RPMI8226 (cell line): ENCODE data around the gene FALEC.
A peak's percentile ranks its signal among the peaks of the same experiment; 100 is the strongest.

Experiments used
- DNase-seq: peaks from one replicate; pipeline ENCODE4 v3.0.0-alpha.2; 2015

Gene FALEC

DNA sequence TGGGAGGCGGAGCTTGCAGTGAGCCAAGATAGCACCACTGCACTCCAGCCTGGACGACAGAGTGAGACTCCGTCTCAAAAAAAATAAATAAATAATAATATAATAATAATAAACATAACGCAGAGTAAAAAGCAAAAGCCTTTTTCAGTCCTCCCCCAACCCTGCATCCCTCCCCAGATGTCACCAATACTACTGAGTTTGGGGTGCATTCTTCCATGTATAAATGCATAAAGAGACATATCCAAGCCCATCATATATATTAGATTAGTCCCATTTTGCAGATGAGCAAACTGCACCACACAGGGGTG is 32.7 kb downstream of the FALEC start:
- DNase-seq = no peak

DNA sequence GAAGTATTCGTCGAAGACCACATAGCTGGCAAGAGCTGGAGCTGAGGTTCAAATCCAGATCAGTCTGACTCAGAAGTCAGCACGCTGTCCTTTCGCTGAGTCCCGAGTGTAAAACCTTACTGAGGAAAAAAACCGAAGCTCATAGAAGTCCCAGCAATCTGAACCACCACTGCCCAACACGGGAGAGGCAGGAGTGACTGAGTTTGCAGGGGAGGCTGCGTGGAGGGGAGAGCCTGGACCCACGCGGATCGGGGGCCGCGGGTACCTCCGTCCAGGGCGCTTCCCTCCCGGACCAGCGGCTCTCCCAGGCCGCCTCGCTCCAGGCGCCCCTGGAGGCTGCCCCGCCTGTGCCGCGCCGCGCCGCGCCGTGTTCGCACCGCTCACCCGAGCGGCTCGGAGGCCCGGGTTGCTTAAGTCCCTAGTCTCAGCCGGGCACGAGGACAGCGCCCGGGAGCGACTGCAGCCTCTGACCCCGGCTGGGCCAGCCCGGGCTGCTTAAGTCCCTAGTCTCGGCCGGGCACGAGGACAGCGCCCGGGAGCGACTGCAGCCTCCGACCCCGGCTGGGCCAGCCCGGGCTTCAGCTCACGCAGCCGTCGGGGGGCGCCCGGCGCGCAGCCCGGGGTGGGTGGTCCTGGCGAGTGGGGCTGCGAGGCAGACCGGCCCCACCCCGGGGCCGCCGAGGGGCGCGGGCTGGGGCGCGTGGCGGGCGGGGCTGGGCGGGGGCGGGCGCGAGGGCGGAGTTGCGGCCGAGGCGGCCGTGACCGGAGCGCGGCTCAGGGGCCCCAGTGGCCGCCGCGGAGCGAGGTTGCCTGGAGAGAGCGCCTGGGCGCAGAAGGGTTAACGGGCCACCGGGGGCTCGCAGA is 33.3 kb downstream of the FALEC start, which contains the start of gene ADAMTSL4:
Gene ADAMTSL4, plus strand, starts transcription at position 777 of the 864 bp plus-strand sequence. CDS start 2,881 bp downstream, outside the sequence.
- peak; percentile 78 for DNase-seq

DNA sequence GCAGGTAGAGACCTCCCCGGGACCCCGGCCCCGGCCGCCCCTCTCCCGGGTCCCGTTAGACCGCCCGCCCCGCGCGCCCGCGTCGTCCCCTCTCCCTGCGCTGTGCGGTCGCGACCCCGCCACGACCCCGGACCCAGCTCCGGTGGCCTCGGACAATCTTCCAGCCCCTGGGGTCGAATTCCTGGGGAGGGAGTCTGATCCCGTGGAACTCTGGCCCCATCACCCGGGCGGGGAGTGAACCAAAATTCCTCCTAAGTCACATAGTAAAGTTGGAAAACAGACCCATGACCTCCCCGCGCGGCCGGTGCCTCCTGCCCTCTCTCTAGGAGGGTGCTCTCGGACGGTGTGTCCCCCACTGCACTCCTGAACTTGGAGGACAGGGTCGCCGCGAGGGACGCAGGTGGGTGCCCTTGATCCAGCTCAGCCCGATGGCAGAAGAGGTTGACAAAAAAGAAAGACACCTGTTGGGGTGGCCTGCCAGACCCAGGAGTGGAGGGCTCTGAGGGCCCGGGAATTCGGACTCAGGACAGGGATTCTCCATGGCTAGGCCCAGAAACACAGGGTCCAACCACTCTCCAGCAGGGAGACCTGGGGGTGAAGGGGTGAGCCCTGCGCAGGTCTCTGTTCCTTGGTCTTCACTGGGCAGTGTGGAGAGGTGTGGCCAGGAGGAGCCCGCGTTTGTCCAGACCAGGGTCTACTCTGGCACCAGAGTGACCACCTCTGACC is 34.1 kb downstream of the FALEC start:
- no peak for DNase-seq

DNA sequence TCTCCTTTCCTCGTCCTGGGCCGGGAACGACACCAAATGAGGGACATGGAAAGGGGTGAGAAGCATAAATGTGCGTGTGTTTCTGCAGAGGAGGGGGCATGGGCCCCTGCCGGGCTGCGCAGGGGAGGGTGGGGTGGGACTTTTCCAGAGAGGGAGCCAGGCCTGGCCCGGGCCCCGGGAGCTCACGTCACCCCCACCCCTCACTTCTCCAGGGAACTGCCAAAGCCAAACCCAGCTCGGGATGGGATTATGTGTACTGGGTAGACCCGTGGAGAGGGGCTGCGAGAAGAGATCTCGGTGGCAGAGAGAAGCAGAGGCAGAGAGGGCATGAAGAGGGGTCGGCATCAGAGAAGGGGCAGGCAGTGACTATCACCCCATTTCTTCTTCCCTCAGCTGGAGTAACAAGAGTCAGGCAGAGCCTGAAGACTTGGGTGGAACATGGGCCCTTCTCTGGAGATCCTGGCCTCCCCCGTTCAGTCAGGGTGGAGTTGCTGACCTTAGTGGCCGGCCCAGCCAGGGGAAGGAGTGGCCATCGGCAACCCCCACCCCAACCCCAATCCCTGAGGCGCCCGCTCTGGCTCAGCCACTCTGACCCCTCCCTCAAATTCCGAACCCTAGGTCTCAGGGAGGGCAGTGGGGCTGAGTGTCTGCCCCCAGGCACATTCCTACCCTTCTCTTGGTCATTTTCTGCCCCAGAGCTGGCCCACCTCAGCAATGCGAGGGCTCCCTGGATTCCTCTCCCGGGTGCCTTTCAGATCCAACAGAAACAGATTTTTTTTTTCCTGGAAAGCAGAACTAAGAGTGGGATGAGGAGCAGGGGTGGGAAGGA is 34.9 kb downstream of the FALEC start:
- DNase-seq = no peak

DNA sequence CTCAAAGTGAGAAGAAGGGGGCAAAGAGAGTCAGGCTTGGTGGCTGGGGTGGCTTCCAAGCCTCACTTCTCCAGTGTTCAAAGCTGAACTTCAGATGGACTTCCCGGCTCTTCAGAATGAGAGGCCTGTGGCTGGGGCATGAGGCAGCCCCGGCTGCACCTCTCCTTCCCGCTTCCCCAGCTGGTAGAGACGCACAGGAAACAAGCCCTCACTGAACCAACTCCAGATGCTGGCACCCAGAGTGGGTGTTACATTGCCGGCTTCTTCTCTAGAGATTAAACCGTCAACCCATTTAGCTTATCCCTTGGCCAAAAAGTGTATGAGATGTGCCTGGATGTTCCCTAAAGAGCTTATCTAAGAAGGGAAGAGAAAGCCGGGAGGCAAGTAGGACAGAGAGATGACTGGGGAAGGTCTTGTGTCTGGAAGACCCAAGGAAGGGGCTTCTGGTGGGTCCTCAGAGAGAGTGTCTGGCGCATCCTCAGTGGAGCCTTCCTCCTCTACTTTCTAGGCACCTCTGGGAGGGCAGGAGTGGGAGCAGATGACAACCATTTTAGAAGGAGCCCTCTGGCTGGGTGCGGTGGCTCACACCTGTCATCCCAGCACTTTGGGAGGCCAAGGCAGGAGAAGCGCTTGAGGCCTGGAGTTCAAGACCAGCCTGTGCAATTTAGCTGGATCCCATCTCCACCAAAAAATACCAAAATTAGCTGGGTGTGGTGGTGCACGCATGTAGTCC is 35.7 kb downstream of the FALEC start:
- DNase-seq = peak; percentile 2

DNA sequence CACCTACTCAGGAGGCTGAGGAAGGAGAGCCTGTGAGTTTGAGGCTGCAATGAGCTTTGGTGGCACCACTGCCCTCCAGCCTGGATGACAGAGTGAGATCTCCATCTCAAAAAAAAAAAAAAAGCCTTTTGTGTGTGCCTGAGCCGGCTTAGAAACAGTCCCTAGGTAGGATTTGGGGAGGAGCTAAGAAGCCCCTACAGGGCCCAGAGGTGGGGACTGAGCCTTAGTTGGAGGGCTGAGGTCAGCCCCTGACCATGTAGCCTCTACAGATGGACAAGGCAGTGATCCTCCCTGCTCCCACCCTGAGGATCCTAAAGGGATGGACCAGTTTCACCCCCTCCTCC is 36.2 kb downstream of the FALEC start:
- DNase-seq = no peak

DNA sequence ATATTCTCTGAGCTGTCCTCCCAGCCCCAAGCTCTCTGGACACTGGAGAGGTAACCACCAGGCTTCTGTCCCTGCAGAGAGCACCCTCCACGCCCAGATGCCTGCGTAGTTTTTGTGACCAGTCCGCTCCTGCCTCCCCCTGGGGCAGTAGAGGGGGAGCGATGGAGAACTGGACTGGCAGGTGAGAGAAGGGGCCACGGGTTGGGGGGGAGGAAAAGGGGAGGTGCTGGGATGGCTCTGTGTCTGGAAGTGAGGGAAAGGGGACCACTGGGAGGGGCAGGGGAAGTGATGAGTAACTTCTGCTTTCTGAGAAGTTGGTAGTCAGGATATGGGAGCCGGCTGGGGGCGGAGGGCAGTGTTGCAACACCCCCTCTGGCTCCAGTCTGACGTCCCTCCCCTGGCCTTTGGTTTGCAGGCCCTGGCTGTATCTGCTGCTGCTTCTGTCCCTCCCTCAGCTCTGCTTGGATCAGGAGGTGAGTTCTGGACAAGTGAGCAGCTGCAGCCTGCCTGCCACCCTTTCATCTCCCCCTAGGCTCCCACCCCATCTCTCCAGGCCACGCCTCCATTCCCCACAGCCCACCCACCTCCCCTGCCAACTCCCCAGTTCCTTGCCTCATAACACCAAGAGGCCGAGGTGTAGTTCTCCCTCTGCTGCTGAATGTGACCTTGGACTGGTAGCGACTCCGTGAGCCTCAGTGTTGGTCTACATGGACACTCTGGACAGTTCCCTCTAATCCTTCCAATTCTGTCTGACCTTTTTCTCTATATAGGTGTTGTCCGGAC is 36.8 kb downstream of the FALEC start:
- DNase-seq = peak; percentile 35

DNA sequence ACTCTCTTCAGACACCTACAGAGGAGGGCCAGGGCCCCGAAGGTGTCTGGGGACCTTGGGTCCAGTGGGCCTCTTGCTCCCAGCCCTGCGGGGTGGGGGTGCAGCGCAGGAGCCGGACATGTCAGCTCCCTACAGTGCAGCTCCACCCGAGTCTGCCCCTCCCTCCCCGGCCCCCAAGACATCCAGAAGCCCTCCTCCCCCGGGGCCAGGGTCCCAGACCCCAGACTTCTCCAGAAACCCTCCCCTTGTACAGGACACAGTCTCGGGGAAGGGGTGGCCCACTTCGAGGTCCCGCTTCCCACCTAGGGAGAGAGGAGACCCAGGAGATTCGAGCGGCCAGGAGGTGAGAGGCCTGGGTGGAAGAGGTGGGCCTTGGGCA is 37.3 kb downstream of the FALEC start:
- DNase-seq = no peak

DNA sequence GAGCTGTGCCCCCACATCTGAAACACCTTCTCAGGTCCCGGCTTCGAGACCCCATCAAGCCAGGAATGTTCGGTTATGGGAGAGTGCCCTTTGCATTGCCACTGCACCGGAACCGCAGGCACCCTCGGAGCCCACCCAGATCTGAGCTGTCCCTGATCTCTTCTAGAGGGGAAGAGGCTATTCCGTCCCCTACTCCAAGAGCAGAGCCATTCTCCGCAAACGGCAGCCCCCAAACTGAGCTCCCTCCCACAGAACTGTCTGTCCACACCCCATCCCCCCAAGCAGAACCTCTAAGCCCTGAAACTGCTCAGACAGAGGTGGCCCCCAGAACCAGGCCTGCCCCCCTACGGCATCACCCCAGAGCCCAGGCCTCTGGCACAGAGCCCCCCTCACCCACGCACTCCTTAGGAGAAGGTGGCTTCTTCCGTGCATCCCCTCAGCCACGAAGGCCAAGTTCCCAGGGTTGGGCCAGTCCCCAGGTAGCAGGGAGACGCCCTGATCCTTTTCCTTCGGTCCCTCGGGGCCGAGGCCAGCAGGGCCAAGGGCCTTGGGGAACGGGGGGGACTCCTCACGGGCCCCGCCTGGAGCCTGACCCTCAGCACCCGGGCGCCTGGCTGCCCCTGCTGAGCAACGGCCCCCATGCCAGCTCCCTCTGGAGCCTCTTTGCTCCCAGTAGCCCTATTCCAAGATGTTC is 38.0 kb downstream of the FALEC start:
- no peak for DNase-seq

DNA sequence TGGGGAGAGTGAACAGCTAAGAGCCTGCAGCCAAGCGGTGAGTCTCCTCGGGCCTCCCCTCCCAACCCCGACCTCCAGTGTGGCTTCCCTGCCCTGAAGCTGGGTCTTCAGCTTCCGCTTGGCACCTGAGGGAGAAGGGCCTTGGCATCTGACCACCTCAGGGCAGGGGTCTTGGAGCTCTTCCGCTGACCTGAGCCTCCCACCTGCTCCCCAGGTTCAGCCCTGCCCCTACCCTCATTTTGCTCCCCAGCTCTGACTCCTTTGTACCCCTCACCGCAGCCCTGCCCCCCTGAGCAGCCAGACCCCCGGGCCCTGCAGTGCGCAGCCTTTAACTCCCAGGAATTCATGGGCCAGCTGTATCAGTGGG is 38.5 kb downstream of the FALEC start:
- no peak for DNase-seq

DNA sequence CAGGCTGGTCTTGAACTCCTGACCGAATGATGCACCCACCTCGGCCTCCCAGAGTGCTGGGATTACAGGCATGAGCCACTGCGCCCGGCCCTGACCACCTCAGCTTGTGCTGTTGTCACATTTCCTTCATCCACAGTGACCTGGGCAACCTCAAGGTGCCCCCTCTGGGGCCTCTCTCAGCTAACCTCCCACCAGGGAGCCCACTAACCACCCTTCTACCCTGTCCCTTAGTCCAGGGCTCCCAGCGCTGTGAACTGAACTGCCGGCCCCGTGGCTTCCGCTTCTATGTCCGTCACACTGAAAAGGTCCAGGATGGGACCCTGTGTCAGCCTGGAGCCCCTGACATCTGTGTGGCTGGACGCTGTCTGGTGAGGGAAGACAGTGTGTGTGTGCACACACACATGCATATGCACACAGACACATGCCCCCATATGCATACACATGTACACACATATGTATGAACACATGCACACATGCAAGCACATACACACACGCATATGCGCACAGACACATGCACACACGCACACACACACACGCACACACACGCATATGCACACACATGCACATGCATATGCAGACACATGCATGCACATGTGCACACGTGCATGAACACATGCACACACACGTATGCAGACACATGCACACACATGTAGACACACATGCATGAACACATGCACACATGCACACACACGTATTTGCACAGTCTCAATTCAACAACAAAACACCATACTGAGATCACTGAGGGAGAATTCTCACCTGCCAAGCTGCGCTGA is 39.8 kb downstream of the FALEC start:
- no peak for DNase-seq

DNA sequence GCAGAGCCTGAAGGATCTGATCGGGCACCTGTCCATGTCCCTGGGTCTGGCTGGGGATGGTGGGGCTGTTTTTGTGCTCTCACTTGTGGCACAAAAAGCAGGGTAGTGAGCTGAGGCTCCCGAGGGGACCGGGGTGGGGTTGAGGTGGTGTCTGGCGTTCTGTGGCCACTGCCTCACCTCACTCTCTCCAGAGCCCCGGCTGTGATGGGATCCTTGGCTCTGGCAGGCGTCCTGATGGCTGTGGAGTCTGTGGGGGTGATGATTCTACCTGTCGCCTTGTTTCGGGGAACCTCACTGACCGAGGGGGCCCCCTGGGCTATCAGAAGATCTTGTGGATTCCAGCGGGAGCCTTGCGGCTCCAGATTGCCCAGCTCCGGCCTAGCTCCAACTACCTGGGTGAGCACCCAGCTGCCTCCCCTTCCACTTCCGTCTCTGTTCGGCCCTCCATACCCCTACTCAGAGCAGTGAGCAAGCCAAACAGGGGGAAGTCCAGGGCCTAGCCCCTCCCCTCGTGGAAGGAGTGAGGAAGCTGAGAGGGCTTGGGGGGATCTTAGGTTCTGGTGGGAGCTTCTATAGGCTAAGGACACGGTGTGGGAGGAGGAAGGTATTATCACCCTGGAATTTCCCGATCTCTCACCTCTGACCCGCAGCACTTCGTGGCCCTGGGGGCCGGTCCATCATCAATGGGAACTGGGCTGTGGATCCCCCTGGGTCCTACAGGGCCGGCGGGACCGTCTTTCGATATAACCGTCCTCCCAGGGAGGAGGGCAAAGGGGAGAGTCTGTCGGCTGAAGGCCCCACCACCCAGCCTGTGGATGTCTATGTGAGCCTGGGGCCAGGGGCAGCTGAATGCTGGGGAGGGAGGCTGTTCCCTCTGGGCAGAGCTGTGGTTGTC is 40.7 kb downstream of the FALEC start:
- DNase-seq = no peak

DNA sequence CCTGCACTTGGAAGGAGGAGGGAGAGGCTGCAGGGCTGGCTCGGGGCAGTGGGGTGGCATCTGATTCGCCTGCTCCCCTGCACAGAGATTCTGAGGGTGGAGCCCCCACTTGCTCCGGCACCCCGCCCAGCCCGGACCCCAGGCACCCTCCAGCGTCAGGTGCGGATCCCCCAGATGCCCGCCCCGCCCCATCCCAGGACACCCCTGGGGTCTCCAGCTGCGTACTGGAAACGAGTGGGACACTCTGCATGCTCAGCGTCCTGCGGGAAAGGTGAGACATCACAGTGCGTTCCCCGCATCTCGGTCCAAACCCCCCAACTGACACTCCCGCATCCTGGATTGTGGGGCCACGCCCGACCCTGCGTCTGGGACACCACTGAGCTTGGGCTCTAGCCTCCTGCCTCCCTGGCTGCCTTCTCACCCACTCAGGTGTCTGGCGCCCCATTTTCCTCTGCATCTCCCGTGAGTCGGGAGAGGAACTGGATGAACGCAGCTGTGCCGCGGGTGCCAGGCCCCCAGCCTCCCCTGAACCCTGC is 41.6 kb downstream of the FALEC start:
- DNase-seq = no peak

DNA sequence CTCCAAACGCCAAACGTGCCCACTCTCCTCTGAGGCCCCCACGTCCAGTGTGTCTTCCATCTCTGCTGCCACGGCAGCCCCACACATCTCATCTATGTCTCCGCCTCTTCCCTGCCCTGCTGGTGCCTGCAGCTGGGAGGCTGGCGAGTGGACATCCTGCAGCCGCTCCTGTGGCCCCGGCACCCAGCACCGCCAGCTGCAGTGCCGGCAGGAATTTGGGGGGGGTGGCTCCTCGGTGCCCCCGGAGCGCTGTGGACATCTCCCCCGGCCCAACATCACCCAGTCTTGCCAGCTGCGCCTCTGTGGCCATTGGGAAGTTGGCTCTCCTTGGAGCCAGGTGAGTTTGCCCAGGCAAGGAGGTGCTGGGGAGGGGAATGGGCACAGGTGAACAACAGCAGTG is 42.3 kb downstream of the FALEC start:
- no peak for DNase-seq

DNA sequence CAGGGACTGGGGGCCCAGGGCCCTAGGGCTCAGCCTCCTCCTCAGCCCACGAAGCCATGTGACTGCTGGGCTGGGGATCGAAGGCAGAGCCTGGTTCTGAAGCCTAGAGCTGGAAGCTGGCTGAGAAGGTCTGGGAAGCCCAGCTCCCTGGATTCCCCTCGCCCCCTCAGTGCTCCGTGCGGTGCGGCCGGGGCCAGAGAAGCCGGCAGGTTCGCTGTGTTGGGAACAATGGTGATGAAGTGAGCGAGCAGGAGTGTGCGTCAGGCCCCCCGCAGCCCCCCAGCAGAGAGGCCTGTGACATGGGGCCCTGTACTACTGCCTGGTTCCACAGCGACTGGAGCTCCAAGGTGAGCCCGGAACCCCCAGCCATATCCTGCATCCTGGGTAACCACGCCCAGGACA is 42.8 kb downstream of the FALEC start:
- no peak for DNase-seq

DNA sequence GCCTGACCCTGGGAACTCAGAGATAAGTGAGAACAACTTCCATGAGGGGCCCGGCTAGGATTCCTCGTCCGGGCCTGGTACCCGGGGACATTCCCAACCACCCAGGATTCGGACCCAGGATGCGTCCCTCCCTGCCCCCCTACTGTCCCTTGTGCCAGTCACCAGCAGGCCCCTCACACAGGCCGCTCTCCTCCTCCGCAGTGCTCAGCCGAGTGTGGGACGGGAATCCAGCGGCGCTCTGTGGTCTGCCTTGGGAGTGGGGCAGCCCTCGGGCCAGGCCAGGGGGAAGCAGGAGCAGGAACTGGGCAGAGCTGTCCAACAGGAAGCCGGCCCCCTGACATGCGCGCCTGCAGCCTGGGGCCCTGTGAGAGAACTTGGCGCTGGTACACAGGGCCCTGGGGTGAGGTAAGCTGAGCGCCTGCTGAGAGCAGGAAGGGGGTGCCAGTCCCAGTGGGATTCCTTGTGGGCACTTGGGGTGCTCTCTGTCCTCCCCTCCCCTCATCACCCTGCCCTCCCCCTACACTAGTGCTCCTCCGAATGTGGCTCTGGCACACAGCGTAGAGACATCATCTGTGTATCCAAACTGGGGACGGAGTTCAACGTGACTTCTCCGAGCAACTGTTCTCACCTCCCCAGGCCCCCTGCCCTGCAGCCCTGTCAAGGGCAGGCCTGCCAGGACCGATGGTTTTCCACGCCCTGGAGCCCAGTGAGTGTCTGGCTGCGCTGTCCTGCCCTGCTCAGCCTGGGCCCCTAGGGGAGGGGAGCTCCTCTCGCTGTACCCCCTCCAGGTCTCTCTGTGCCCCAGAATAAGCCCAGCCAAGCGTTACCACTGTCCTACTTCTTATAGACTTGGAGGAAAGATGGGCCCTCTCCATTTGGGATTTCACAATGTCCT is 43.5 kb downstream of the FALEC start:
- DNase-seq = no peak

DNA sequence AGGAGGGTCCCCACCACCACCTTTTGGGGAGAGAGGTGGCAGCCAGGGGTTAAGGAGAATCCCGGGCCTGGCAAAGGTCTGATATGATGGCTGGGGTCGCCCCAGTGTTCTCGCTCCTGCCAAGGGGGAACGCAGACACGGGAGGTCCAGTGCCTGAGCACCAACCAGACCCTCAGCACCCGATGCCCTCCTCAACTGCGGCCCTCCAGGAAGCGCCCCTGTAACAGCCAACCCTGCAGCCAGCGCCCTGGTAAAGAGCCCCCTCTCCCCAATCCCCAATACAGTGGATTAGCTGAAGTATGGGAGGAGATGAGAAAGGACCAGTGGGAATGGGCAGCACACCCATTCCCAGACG is 44.1 kb downstream of the FALEC start:
- no peak for DNase-seq

DNA sequence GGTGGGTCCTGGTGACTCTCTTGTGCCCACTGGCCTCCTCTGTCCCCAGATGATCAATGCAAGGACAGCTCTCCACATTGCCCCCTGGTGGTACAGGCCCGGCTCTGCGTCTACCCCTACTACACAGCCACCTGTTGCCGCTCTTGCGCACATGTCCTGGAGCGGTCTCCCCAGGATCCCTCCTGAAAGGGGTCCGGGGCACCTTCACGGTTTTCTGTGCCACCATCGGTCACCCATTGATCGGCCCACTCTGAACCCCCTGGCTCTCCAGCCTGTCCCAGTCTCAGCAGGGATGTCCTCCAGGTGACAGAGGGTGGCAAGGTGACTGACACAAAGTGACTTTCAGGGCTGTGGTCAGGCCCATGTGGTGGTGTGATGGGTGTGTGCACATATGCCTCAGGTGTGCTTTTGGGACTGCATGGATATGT is 44.5 kb downstream of the FALEC start:
- peak; percentile 87 for DNase-seq
